Gastrocnemius medialis (tissue), 4 donors: ENCODE measurements around the gene GPRIN3.

ENCODE experiments used
- CTCF ChIP-seq, 5 experiments: fragments of 450-650 bp in 3 of 5; fragments of 200-600 bp in 2 of 5; sonication (generic) in 2 of 5; IDR thresholded peaks in 4 of 5; conservative IDR thresholded peaks in 1 of 5; 1 replicate in 4 of 5; 2 replicates in 1 of 5; pipeline ENCODE4 v1.5.1; 2016 to 2019; ENCODE audit warnings: antibody characterized with exemption in 5 of 5, mild to moderate bottlenecking in 3 of 5, moderate library complexity in 3 of 5
- POLR2A ChIP-seq, 2 donors: fragments of 450-650 bp; IDR thresholded peaks; one replicate each; pipeline ENCODE4 v1.6.1; 2017; ENCODE audit warnings: antibody characterized with exemption in 2 of 2, mild to moderate bottlenecking in 2 of 2, moderate library complexity in 2 of 2

GRCh38 chr4:89279385-89279784, 28.2 kb downstream of the GPRIN3 start:
- TF ChIP-seq CTCF (IDR thresholded peaks at IDR 0.05 in 4 of 5, conservative IDR thresholded peaks at IDR 0.05 in 1 of 5) (no peak), POLR2A (IDR thresholded peaks at IDR 0.05) (no peak)
